Stimulated activated CD8-positive, alpha-beta memory T cell treated with anti-CD3 and anti-CD28 coated beads, Interleukin-7, amount 100 ng/mL, for 48 hours (primary cell): Measurements from ENCODE around the gene UBAC2.

Experiments
- DNase-seq, 2 donors: peaks; one replicate each; pipeline ENCODE4 v3.0.0-alpha.2; 2020; ENCODE audit warnings: low read depth in 1 of 2; ENCODE audit errors: extremely low read depth in 1 of 2

The UBAC2 gene

GRCh38 chr13:99200432-99201167, at the start of gene UBAC2:
TSS of gene UBAC2 (plus strand) at chr13:99200854. CDS start at chr13:99200909, 55 bp downstream.
- DNase-seq = peak; percentile 93 to 97

GRCh38 chr13:99151516-99151915, 49.1 kb upstream of the UBAC2 start:
- no peak for DNase-seq

- no peak for DNase-seq
Measured at GRCh38 chr13:99153219-99153618, 47.4 kb upstream of the UBAC2 start.

GRCh38 chr13:99154064-99154463, 46.6 kb upstream of the UBAC2 start:
- no peak for DNase-seq

- no peak for DNase-seq
Measured at GRCh38 chr13:99155821-99156220, 44.8 kb upstream of the UBAC2 start.

- DNase-seq = no peak
Measured at GRCh38 chr13:99157046-99157445, 43.6 kb upstream of the UBAC2 start.

- DNase-seq = no peak
Measured at GRCh38 chr13:99158846-99159245, 41.8 kb upstream of the UBAC2 start.

- DNase-seq = no peak
Measured at GRCh38 chr13:99159331-99160061, 41.2 kb upstream of the UBAC2 start.

GRCh38 chr13:99160415-99160814, 40.2 kb upstream of the UBAC2 start:
- DNase-seq = no peak

- no peak for DNase-seq
Measured at GRCh38 chr13:99161512-99161911, 39.1 kb upstream of the UBAC2 start.

GRCh38 chr13:99162567-99163361, 37.9 kb upstream of the UBAC2 start:
- no peak for DNase-seq

- no peak for DNase-seq
Measured at GRCh38 chr13:99164226-99164625, 36.4 kb upstream of the UBAC2 start.

GRCh38 chr13:99165753-99166587, 34.7 kb upstream of the UBAC2 start:
- no peak for DNase-seq

GRCh38 chr13:99172951-99173350, 27.7 kb upstream of the UBAC2 start:
- DNase-seq = no peak

- DNase-seq = no peak
Measured at GRCh38 chr13:99173606-99174005, 27.0 kb upstream of the UBAC2 start.

GRCh38 chr13:99174533-99175100, 26.0 kb upstream of the UBAC2 start:
- no peak for DNase-seq

- peak; percentile 43 to 68 for DNase-seq
Measured at GRCh38 chr13:99176309-99177276, 24.1 kb upstream of the UBAC2 start.

GRCh38 chr13:99178636-99179035, 22.0 kb upstream of the UBAC2 start:
- no peak for DNase-seq

GRCh38 chr13:99179460-99179859, 21.2 kb upstream of the UBAC2 start:
- no peak for DNase-seq
